ENCODE results near the gene RGPD8.

RGPD8 gene

GRCh38 chr2:112476434-112476833, 43.0 kb upstream of the RGPD8 start:
- Histone ChIP-seq H3K4me2 (ENCODE audit: low read length) (no peak overlapping the region), H3K27ac (ENCODE audit: low read depth, low read length) (no peak overlapping the region), H3K9me2 (replicated peaks; ENCODE audit: control insufficient read depth, low read length) (no peaks in the 10 kb centered on the region), H3K27me3 (ENCODE audit: control insufficient read depth, low read length) (no peaks in the 10 kb centered on the region), H3K4me3 (ENCODE audit: low read length) (no peak overlapping the region), H4K20me1 (ENCODE audit: control insufficient read depth, insufficient read depth, low read depth, low read length) (no peaks in the 10 kb centered on the region), H3K4me1 (ENCODE audit: control insufficient read depth, low read length) (peaks cover 8% of the 10 kb centered on the region), H3K79me2 (ENCODE audit: control insufficient read depth, low read length) (no peaks in the 10 kb centered on the region), H3K9me3 (ENCODE audit: control insufficient read depth, insufficient read depth, low read length) (no peaks in the 10 kb centered on the region), H3K36me3 (ENCODE audit: control insufficient read depth, low read length) (no peaks in the 10 kb centered on the region; the same call in 1 of the 2 replicates), H3F3A (ENCODE audit: control insufficient read depth, insufficient read depth) (peaks cover 5% of the 10 kb centered on the region; the same call in 1 of the 2 replicates)
- no peak for TF ChIP-seq EZH2phosphoT487 (IDR thresholded peaks at IDR 0.05; ENCODE audit: borderline replicate concordance, low read length)
- TF ChIP-seq CTCF (IDR thresholded peaks at IDR 0.05; ENCODE audit: low read depth, low read length, poor library complexity, severe bottlenecking): no peak

- no peaks in the 10 kb centered on the region for H3K9me2 ChIP-seq (replicated peaks; ENCODE audit: control insufficient read depth, low read length)
- H3K4me1 ChIP-seq (ENCODE audit: control insufficient read depth, low read length): no peaks in the 10 kb centered on the region
- H3K36me3 ChIP-seq (ENCODE audit: control insufficient read depth, low read length): no peaks in the 10 kb centered on the region
- H4K20me1 ChIP-seq (ENCODE audit: control insufficient read depth, insufficient read depth, low read depth, low read length): no peaks in the 10 kb centered on the region
- TF ChIP-seq EZH2phosphoT487 (IDR thresholded peaks at IDR 0.05; ENCODE audit: borderline replicate concordance, low read length) (no peak), CTCF (IDR thresholded peaks at IDR 0.05; ENCODE audit: low read depth, low read length, poor library complexity, severe bottlenecking) (no peak)
- no peak overlapping the region for H3K4me3 ChIP-seq (ENCODE audit: low read length)
- H3K4me2 ChIP-seq (ENCODE audit: low read length): no peak overlapping the region
- H3K9me3 ChIP-seq (ENCODE audit: control insufficient read depth, insufficient read depth, low read length): no peaks in the 10 kb centered on the region
- no peaks in the 10 kb centered on the region for H3K79me2 ChIP-seq (ENCODE audit: control insufficient read depth, low read length)
- 0 out of 2 replicates have a peak, but pooled peaks cover 2% of the 10 kb centered on the region for H3F3A ChIP-seq (ENCODE audit: control insufficient read depth, insufficient read depth)
- no peak overlapping the region for H3K27ac ChIP-seq (ENCODE audit: low read depth, low read length)
- no peaks in the 10 kb centered on the region for H3K27me3 ChIP-seq (ENCODE audit: control insufficient read depth, low read length)
Measured at GRCh38 chr2:112474844-112475486, 41.5 kb upstream of the RGPD8 start.

GRCh38 chr2:112472547-112473263, 39.3 kb upstream of the RGPD8 start:
- Histone ChIP-seq H3K36me3 (ENCODE audit: control insufficient read depth, low read length) (no peaks in the 10 kb centered on the region), H3K79me2 (ENCODE audit: control insufficient read depth, low read length) (no peaks in the 10 kb centered on the region), H3K4me3 (ENCODE audit: low read length) (no peak overlapping the region), H3K27me3 (ENCODE audit: control insufficient read depth, low read length) (peaks cover 4% of the 10 kb centered on the region), H3K9me3 (ENCODE audit: control insufficient read depth, insufficient read depth, low read length) (no peaks in the 10 kb centered on the region; the same call in 1 of the 2 replicates), H4K20me1 (ENCODE audit: control insufficient read depth, insufficient read depth, low read depth, low read length) (no peaks in the 10 kb centered on the region), H3K9me2 (replicated peaks; ENCODE audit: control insufficient read depth, low read length) (no peaks in the 10 kb centered on the region), H3K27ac (ENCODE audit: low read depth, low read length) (no peak overlapping the region), H3F3A (ENCODE audit: control insufficient read depth, insufficient read depth) (no peaks in the 10 kb centered on the region), H3K4me1 (ENCODE audit: control insufficient read depth, low read length) (no peaks in the 10 kb centered on the region), H3K4me2 (ENCODE audit: low read length) (no peak overlapping the region)
- TF ChIP-seq CTCF (IDR thresholded peaks at IDR 0.05; ENCODE audit: low read depth, low read length, poor library complexity, severe bottlenecking) (no peak), EZH2phosphoT487 (IDR thresholded peaks at IDR 0.05; ENCODE audit: borderline replicate concordance, low read length) (no peak)

Data from DOHH2 (cell line).